Bronchial epithelial cell (primary cell): ENCODE results near the gene RPS6KB2. TPM values are rescaled to one million over a fixed set of nuclear protein-coding genes. Genes with fewer than 3 reads are reported as not detected.

Experiments
- DNase-seq: peaks from one replicate; pipeline ENCODE4 v3.0.0-alpha.2; 2010; ENCODE audit warnings: low read depth
- FAIRE-seq: peaks from 2 replicates; lab custom pipeline; 2011; peaks lifted over from hg19 to GRCh38; lab: Jason Lieb, UNC
- H3K27me3 ChIP-seq: 2 replicates; pipeline ENCODE4 v1.5.1; 2011; ENCODE audit warnings: low read length; ENCODE audit not compliant: control insufficient read depth, insufficient read depth
- H3K36me3 ChIP-seq: 2 replicates; pipeline ENCODE4 v1.5.1; 2011; ENCODE audit warnings: low read length; ENCODE audit not compliant: control insufficient read depth, insufficient read depth
- H3K4me3 ChIP-seq: 2 replicates; pipeline ENCODE4 v1.5.1; 2011; ENCODE audit warnings: mild to moderate bottlenecking, low read depth, low read length, control low read depth
- total RNA-seq: library from RNA; depleted of rRNA; stranded (reverse); fragments of >200 nt; gene quantifications from 2 replicates; pipeline ENCODE4 v1.2.1, GENCODE V29; 2014
- TF ChIP-seq, protein P1 (sequence below): IDR thresholded peaks from 2 replicates; pipeline ENCODE4 v1.5.1; 2011; ENCODE audit warnings: mild to moderate bottlenecking, moderate library complexity, low read length, control low read depth, inconsistent platforms; ENCODE audit not compliant: insufficient read depth, severe bottlenecking

Gene RPS6KB2
- total RNA-seq, 1 donor from 2014 or later, result 62.9 TPM

DNA sequence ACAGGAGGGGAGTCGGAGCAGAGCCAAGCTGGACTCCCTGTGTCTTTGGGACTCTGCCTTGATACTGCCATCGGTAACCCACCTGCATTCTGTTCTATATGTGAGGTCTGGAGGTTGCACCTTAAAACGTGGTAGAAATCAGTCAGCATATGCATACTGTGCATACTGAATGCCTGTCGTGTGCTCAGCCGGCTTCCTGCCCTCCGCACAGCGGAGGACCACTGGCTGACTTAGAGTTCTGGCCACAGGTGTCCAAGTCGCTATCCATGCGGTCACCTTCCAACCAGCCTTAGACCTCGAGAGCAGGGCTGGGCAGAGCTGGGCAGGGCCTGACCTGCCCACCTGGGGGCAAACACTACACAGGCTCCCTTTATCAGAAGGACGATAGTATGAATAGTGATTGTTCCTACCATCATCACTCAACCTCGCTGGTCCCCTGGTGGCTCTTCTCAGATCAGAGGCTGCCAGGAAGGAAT lies 20.6 kb upstream of the RPS6KB2 start:
- FAIRE-seq (no peak), DNase-seq (no peak)
- TF ChIP-seq, protein P1, sequence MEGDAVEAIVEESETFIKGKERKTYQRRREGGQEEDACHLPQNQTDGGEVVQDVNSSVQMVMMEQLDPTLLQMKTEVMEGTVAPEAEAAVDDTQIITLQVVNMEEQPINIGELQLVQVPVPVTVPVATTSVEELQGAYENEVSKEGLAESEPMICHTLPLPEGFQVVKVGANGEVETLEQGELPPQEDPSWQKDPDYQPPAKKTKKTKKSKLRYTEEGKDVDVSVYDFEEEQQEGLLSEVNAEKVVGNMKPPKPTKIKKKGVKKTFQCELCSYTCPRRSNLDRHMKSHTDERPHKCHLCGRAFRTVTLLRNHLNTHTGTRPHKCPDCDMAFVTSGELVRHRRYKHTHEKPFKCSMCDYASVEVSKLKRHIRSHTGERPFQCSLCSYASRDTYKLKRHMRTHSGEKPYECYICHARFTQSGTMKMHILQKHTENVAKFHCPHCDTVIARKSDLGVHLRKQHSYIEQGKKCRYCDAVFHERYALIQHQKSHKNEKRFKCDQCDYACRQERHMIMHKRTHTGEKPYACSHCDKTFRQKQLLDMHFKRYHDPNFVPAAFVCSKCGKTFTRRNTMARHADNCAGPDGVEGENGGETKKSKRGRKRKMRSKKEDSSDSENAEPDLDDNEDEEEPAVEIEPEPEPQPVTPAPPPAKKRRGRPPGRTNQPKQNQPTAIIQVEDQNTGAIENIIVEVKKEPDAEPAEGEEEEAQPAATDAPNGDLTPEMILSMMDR, result no peak
- peaks cover 10% of the 10 kb centered on the region for H3K27me3 ChIP-seq
- H3K4me3 ChIP-seq, result no peak overlapping the region
- H3K36me3 ChIP-seq, result no peaks in the 10 kb centered on the region

DNA sequence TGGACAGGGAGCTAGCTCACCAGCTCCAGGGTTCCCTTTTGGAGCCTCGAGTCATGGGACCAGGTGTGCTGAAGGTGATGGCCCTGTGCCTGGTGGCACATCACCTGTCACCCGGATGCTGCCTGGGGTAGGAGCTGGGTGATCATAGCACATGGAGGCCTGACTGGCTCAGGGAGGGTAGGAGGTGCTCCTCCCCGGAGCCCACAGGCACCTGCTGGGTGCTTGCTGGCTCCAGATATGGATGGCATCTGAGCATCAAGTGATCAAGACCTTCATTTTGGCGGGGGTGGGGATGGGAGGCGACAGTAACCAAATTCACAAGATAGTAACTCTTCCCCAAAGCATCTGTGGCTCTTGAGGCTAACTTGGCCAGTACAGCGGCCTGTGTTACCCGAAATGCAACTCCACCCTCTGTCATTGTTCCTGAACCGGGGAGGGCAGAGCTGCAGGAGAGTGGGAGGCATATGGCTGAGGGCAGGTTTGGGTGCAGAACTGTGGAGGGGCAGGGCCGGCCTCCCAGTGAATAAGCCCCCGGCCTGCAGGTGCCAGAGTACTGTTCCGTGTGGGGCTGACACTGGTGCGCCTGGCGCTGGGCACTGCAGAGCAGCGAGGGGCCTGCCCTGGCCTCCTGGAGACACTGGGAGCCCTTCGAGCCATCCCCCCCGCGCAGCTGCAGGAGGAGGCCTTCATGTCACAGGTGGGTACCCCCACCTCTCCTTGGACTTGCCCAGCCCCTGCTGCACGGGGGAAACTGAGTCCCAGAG lies 19.7 kb upstream of the RPS6KB2 start:
- TF ChIP-seq, protein P1, result no peak
- H3K4me3 ChIP-seq, result no peak overlapping the region
- no peak for FAIRE-seq
- no peaks in the 10 kb centered on the region for H3K36me3 ChIP-seq
- peaks cover 10% of the 10 kb centered on the region for H3K27me3 ChIP-seq
- DNase-seq, result no peak

DNA sequence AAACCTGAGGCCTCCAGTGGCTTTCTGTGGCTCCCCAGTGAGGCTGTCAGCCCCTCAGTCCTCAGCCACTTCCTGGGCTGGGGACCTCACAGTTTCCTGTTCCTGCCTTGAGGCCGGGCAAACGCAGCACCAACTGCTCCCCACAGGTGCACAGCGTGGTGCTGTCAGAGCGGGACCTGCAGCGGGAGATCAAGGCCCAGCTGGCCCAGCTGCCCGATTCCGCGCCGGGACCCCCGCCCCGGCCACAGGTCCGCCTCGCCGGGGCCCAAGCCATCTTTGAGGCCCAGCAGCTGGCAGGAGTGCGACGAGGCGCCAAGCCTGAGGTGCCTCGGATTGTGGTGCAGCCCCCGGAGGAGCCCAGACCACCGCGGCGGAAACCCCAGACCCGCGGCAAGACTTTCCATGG lies 19.0 kb upstream of the RPS6KB2 start:
- H3K27me3 ChIP-seq, result peaks cover 10% of the 10 kb centered on the region
- no peak for DNase-seq
- no peak overlapping the region for H3K4me3 ChIP-seq
- no peaks in the 10 kb centered on the region for H3K36me3 ChIP-seq
- FAIRE-seq, result no peak
- TF ChIP-seq, protein P1, result no peak

DNA sequence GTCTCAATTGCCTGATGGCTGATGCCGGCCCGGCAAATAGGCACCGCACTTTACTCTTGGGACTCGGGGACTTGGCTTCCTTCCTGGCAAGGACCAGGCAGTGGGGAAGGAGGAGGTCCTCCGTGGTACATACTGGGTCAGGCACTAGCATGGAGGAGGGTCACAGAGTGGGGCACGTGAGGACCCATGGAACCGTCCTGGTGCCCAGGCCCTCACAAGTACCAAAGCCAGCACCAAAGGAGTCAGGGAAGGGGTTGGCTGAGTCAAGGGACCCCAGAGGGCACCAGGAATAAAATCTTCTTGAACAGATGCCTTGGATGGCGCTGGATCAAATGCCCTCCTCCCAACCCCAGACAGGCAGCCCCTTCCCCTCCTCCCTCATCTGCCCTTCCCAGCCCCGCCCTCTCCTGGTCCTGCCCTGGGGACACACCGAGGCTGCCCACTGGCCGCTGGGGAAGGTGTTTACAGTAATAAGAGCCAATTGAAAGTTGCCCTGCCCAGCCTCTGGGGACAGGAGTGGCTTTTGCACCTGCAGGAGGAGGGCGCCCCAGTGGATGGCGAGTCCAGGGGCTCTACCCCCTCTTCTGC lies 18.4 kb upstream of the RPS6KB2 start:
- Histone ChIP-seq H3K36me3 (no peaks in the 10 kb centered on the region), H3K4me3 (no peak overlapping the region), H3K27me3 (peaks cover 10% of the 10 kb centered on the region)
- FAIRE-seq (no peak), DNase-seq (no peak)
- TF ChIP-seq, protein P1, result no peak

DNA sequence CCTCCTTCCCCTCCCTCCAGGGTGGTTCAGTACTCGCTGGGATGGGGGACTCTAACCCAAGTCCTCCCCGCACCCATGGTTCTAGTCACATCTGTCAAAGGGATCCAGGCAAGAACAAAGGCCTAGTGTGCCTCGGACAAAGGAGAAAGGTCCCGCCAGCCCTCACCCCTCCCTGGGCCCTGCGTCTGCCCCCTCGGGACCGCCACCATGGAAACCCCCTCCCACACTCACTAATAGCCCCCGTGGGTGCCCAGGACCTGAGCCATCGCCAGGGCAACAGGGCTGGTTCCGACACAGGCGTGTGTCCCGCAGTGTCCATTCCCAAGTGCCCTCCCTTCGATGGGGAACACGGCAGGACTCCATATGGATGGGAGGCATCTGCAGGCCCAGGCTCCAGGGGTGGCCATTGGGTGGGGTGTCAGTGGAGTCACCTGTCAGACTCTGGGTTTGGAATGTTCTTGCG lies 17.9 kb upstream of the RPS6KB2 start:
- TF ChIP-seq, protein P1, result no peak
- DNase-seq (no peak), FAIRE-seq (peak; percentile 81)
- Histone ChIP-seq H3K27me3 (peaks cover 10% of the 10 kb centered on the region), H3K4me3 (no peak overlapping the region), H3K36me3 (no peaks in the 10 kb centered on the region)
